NK-92 (cell line): ENCODE measurements around the gene KCNMB1.

Experiments used
- DNase-seq: peaks from one replicate; lab custom pipeline; 2025; ENCODE audit not compliant: unreplicated experiment; lab: John Stamatoyannopoulos, UW

KCNMB1 gene

GRCh38 chr5:170416526-170416925 is 27.4 kb upstream of the KCNMB1 start:
- DNase-seq: no peak

- DNase-seq: no peak
Observed at GRCh38 chr5:170414786-170415185, 25.6 kb upstream of the KCNMB1 start.

- DNase-seq: no peak
Observed at GRCh38 chr5:170413897-170414296, 24.7 kb upstream of the KCNMB1 start.

- DNase-seq: no peak
Observed at GRCh38 chr5:170411100-170411499, 21.9 kb upstream of the KCNMB1 start.

DNA sequence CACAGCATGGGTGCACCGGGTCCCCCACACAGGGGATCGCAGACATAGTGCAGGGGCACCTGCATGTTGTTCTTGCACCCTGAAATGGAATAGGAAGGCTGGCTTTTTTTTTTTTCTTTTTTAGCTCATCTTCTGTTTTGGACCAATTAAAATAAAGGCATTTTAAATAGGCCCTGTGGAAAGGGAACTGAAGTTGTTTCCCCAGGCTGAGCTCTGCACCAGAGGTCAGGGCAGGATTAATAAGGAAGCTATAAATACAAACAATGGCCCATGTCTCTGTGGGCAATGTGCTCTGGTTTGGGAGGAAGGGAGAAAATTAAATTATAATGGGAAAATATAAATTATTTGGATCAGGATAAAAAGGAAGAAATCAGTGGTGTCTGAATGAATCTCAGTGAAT is 21.2 kb upstream of the KCNMB1 start:
- DNase-seq: no peak

GRCh38 chr5:170408877-170409660 is 19.9 kb upstream of the KCNMB1 start:
- DNase-seq: no peak

DNA sequence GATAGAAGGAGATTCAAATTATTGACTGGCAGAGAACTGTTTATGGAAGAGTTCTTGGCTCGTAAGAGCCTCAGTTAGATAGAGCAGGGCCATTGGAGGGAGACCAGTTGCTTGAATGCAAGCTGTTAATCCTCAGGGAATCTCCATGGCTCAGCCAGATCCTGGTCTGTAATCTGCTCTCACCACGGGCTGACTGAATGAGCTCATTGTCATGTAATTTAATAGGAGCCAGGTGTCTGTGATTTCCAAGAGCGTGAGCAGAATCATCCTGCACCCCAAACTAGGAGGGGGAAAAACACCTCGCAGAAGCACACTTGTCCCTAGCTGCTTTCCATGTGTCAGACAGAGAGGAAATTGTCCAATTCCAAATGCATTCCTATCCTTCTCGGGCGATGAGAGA is 19.1 kb upstream of the KCNMB1 start:
- DNase-seq: no peak

GRCh38 chr5:170407062-170407461 is 17.9 kb upstream of the KCNMB1 start:
- DNase-seq: no peak

- DNase-seq: no peak
Observed at GRCh38 chr5:170405817-170406216, 16.6 kb upstream of the KCNMB1 start.

DNA sequence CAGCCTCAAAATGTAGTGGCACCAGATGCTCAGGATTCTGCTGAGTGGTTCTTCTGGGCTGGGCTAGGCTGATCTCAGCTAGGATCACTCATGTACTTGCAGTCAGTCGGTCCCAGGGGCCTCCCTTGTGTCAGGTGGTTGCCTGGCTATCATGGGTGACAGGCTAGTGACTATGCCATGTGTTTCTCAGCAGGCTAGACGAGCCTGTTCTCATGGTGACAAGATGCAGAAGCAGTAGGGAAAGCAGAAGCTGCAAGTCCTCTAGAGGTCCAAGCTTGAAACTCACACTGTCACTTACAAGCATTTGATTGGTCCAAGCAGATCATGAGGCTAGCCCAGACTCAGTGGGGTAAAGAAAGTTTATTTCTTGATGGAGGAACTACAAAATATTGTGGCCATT is 15.2 kb upstream of the KCNMB1 start:
- DNase-seq: no peak

GRCh38 chr5:170403675-170404074 is 14.5 kb upstream of the KCNMB1 start:
- DNase-seq: no peak

DNA sequence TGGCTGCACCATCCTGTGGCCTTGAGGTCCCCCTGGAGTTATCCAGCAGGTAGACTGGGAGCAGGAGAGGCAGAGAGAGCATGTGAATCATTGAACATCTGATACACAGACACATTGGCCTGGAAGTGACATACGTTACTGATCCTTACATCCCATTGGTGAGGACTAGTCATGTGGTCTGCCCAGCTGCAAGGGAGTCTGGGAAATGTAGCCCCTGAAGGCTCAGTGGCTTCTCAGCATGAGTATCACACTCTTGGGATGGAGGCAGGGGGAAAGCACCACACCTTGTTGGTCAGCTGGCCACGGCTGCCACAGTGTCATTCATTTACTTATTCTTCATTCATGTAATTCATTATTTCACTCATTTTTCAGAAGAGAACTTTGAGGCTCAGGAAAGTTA is 13.3 kb upstream of the KCNMB1 start:
- no peak for DNase-seq

- no peak for DNase-seq
Observed at GRCh38 chr5:170397059-170397458, 7.9 kb upstream of the KCNMB1 start.

- DNase-seq: no peak
Observed at GRCh38 chr5:170393958-170394357, 4.8 kb upstream of the KCNMB1 start.

GRCh38 chr5:170393235-170393634 is 4.1 kb upstream of the KCNMB1 start:
- DNase-seq: no peak

DNA sequence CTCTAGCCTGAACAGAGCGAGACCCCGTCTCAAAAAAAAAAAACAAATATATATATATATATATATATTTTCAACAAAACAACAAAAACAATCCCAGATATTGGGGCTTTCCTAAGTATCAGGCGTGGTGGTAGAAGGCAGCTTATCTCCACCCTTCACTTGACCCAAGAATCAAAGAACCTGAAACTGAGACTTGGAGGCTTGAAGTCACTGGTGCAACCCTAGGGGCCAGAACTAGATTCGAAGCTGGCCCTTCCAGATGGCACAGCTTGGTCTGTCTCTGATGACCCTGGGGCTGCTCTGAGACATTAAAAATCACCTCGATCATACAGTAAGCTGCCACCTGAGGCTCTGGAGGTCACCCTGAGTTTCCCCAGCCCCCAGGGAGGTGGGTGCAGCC is 1.3 kb upstream of the KCNMB1 start:
- DNase-seq: no peak

DNA sequence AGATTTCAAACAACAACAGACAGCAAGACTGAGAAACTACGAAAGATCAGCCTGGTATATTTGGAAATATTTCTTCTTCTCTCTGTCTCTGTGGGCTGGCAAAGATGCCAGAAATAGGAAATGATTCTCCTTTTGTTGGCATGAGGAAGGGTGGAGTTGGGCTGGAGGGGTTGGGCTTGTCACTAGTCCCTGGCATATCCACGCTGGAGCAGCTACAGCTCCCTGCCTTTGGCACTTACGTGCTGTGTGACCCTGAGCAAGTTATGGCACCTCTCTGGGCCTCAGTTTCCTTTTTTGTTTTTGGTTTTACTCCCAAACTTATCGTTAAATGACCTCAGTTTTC is 354 bp upstream of the KCNMB1 start:
- no peak for DNase-seq

GRCh38 chr5:170387775-170388639 is 1.2 kb downstream of the KCNMB1 start:
- no peak for DNase-seq

DNA sequence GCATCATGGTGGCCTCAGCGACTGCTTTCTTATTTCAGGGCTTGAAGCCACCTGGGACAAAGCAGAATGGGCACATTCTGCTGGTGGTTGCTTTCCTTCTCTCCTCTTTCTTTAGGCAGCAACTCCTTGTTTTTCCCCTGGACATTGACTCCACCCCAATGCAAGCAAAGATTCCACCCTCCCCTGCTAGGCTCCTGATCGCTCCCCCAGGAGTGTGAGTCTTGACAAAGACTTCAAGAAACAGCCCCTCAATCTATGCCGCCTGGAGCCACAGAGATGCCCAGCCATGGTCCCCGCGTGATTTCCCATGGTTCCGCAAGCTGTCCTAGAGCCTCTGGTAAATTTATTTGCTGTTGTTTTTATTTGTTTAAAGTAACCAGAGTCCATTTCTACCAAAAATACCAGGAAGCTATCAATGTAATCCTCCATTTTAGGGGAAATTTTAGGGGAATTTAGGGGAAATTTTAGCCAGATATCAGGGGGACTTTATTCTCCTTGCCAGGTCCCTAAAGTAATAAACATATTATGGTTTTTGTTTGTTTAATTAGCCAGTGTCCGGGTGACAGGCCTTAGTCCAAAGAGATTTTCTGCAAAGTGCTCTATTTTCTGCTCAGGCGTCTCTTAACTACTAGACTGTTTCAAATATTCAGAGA is 2.3 kb downstream of the KCNMB1 start:
- no peak for DNase-seq

DNA sequence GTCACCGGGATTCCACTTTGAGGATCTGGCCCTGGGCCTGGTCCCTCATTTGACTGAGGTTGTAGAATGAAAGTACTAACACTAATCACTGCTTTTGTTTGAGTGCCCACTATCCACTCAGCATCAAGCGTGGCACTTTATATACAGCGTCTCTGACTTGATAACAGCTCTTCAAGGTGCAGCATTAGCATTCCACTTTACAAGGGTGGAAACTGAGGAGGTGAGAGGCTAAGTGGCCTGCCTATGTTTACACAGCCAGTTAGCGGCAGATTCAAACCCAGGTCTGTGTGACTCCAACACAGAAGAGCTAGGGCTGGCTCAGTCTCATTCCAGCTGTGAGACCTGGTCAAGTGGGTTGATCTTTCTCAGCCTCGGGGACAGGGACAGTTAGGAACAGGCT is 5.9 kb downstream of the KCNMB1 start:
- DNase-seq: no peak

DNA sequence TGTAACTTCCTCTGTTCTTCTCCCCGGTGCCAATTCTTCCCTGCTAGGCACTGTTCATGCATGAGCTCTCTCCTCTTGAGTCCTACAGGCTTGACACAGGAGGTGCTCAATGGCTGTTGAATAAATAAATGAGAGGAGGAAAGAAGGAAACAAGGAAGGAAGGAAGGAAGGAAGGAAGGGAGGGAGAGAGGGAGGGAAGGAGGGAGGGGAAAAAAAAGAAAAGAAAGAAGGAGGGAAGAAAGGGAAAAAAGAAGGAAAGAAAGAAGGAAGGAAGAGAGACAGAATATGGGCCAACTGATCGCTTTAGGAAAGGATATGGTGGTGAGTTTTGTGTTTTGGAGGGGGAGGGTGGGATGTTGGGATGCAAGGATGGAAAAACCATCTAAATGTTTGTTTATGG is 6.4 kb downstream of the KCNMB1 start:
- no peak for DNase-seq

GRCh38 chr5:170380361-170380951 is 8.7 kb downstream of the KCNMB1 start:
- no peak for DNase-seq
